Hepatocyte (in vitro differentiated cells): ENCODE data around the gene DHRS13.

ENCODE experiments used
- CTCF ChIP-seq: fragments of 200-600 bp; sonication (generic); IDR thresholded peaks from 2 replicates; pipeline ENCODE4 v1.5.1; 2016; ENCODE audit warnings: antibody characterized with exemption, mild to moderate bottlenecking; ENCODE audit not compliant: poor library complexity
- EZH2phosphoT487 ChIP-seq: fragments of 200-600 bp; sonication (generic); IDR thresholded peaks from one replicate; pipeline ENCODE4 v1.6.1; 2018; ENCODE audit warnings: antibody characterized with exemption, mild to moderate bottlenecking, low read depth, moderate library complexity; ENCODE audit not compliant: unreplicated experiment, severe bottlenecking

- TF ChIP-seq CTCF (no peak), EZH2phosphoT487 (no peak)
These were observed 11.7 kb downstream of the DHRS13 start for GRCh38 chr17:28891201-28891600.
